SK-N-SH (cell line): Measurements from ENCODE around the gene SCN7A. TPM values are rescaled to one million over a fixed set of nuclear protein-coding genes. Genes with fewer than 3 reads are reported as not detected.

Source experiments
- CTCF ChIA-PET: fragments of 300-600, 350-600 bp; formaldehyde crosslinking; extraction: SDS; loops from one replicate; lab custom pipeline; 2021; lab: Yijun Ruan, JAX
- POLR2A ChIA-PET: fragments of 350-600 bp; sonication (Branson Sonifier 250); formaldehyde crosslinking; extraction: SDS; loops from one replicate; lab custom pipeline; 2020; ENCODE audit warnings: antibody characterized with exemption, inconsistent platforms; lab: Yijun Ruan, JAX
- DNase-seq: peaks from one replicate; pipeline ENCODE4 v3.0.0; 2012
- H2AFZ ChIP-seq: fragments of 200-600 bp; sonication (generic); 2 replicates; pipeline ENCODE4 v1.8.1; 2016; ENCODE audit warnings: antibody characterized with exemption, mild to moderate bottlenecking, low read depth
- H3F3A ChIP-seq: fragments of 200-600 bp; sonication (generic); replicated peaks from 2 replicates; pipeline ENCODE3; 2016; ENCODE audit warnings: antibody characterized with exemption, mild to moderate bottlenecking; ENCODE audit not compliant: insufficient read depth
- H3K27ac ChIP-seq, 2 experiments: fragments of 200-500 bp in 1 of 2; fragments of 200-600 bp in 1 of 2; sonication (Bioruptor generic) in 1 of 2; sonication (generic), shearing (Covaris generic) in 1 of 2; 2 replicates each; pipeline versions ENCODE4 v1.5.1 to v1.6.1; 2014 to 2016; ENCODE audit warnings: low read depth in 2 of 2, inconsistent platforms in 1 of 2, low read length in 1 of 2, mild to moderate bottlenecking in 1 of 2, mixed read lengths in 1 of 2
- H3K27me3 ChIP-seq: fragments of 200-600 bp; sonication (generic), shearing (Covaris generic); 2 replicates; pipeline ENCODE4 v1.6.1; 2016; ENCODE audit warnings: mixed run types; ENCODE audit not compliant: insufficient read depth
- H3K36me3 ChIP-seq, 2 experiments: fragments of 200-500 bp in 1 of 2; fragments of 200-600 bp in 1 of 2; sonication (Bioruptor generic) in 1 of 2; sonication (generic) in 1 of 2; replicated peaks in 1 of 2; 2 replicates each; pipeline versions ENCODE3 to v1.5.1; 2014 to 2016; ENCODE audit warnings: low read length in 1 of 2, mild to moderate bottlenecking in 1 of 2; ENCODE audit not compliant: insufficient read depth in 2 of 2, control insufficient read depth in 1 of 2
- H3K4me1 ChIP-seq, 2 experiments: fragments of 200-500 bp in 1 of 2; fragments of 200-600 bp in 1 of 2; sonication (Bioruptor generic) in 1 of 2; sonication (generic), shearing (Covaris generic) in 1 of 2; 2 replicates each; pipeline versions ENCODE4 v1.5.1 to v1.6.1; 2014 to 2016; ENCODE audit warnings: low read depth in 1 of 2, low read length in 1 of 2, mixed run types in 1 of 2; ENCODE audit not compliant: insufficient read depth in 2 of 2, control insufficient read depth in 1 of 2
- H3K4me2 ChIP-seq: fragments of 200-600 bp; sonication (generic), shearing (Covaris generic); 2 replicates; pipeline ENCODE4 v1.6.1; 2017; ENCODE audit warnings: mixed run types
- H3K4me3 ChIP-seq, 2 experiments: fragments of 200-500 bp in 1 of 2; fragments of 200-600 bp in 1 of 2; sonication (Bioruptor generic) in 1 of 2; sonication (generic), shearing (Covaris generic) in 1 of 2; 2 replicates each; pipeline versions ENCODE4 v1.5.1 to v1.8.1; 2014 to 2016; ENCODE audit warnings: low read depth in 2 of 2, inconsistent platforms in 1 of 2, low read length in 1 of 2, mild to moderate bottlenecking in 1 of 2, mixed read lengths in 1 of 2, moderate library complexity in 1 of 2
- H3K79me2 ChIP-seq: fragments of 200-600 bp; sonication (generic); 2 replicates; pipeline ENCODE4 v1.8.1; 2017; ENCODE audit warnings: mild to moderate bottlenecking; ENCODE audit not compliant: insufficient read depth
- H3K9ac ChIP-seq: fragments of 200-600 bp; sonication (generic); 2 replicates; pipeline ENCODE4 v1.6.1; 2017; ENCODE audit warnings: mixed run types
- H3K9me2 ChIP-seq: fragments of 200-600 bp; sonication (generic); 2 replicates; pipeline ENCODE4 v1.6.1; 2017; ENCODE audit warnings: mixed run types
- H3K9me3 ChIP-seq: fragments of 200-600 bp; sonication (generic); 2 replicates; pipeline ENCODE4 v1.6.1; 2017; ENCODE audit warnings: mixed run types, mild to moderate bottlenecking, moderate library complexity
- H4K20me1 ChIP-seq: fragments of 200-600 bp; sonication (generic); 2 replicates; pipeline ENCODE4 v1.6.1; 2017; ENCODE audit warnings: mild to moderate bottlenecking, mixed run types; ENCODE audit not compliant: insufficient read depth
- CHD2 ChIP-seq: fragments of 150-350 bp; IDR thresholded peaks from 2 replicates; pipeline ENCODE4 v1.6.1; 2018; ENCODE audit warnings: low read length; ENCODE audit not compliant: partially characterized antibody
- EP300 ChIP-seq, 2 experiments: IDR thresholded peaks; 2 replicates each; pipeline versions ENCODE4 v1.4.0 to v1.6.1; 2012; ENCODE audit warnings: borderline replicate concordance in 1 of 2, low read depth in 1 of 2, low read length in 1 of 2
- EZH2phosphoT487 ChIP-seq: fragments of 200-600 bp; sonication (generic); IDR thresholded peaks from 2 replicates; pipeline ENCODE4 v1.6.1; 2017; ENCODE audit warnings: low read depth, mixed run types, mild to moderate bottlenecking, antibody characterized with exemption, moderate library complexity, borderline replicate concordance
- FOSL2 ChIP-seq: IDR thresholded peaks from 2 replicates; pipeline ENCODE4 v1.4.0; 2012; ENCODE audit warnings: low read depth, mild to moderate bottlenecking, moderate library complexity, borderline replicate concordance
- FOXM1 ChIP-seq: IDR thresholded peaks from 2 replicates; pipeline ENCODE4 v1.4.0; 2012; ENCODE audit warnings: low read depth, mild to moderate bottlenecking
- GABPA ChIP-seq: IDR thresholded peaks from 2 replicates; pipeline ENCODE4 v1.4.0; 2012; ENCODE audit warnings: low read depth, mild to moderate bottlenecking
- GATA2 ChIP-seq: sonication (generic); formaldehyde crosslinking; IDR thresholded peaks from 2 replicates; pipeline ENCODE4 v1.5.0; 2020; ENCODE audit warnings: mild to moderate bottlenecking, missing genetic modification reagents
- MXI1 ChIP-seq: IDR thresholded peaks from 2 replicates; pipeline ENCODE4 v1.6.1; 2012; ENCODE audit warnings: mild to moderate bottlenecking, low read depth, low read length, improper control_type of control experiment
- POLR2AphosphoS5 ChIP-seq: IDR thresholded peaks from 2 replicates; pipeline ENCODE4 v1.6.1; 2012; ENCODE audit warnings: low read depth, low read length
- RCOR1 ChIP-seq: fragments of 150-350 bp; IDR thresholded peaks from 2 replicates; pipeline ENCODE4 v1.6.1; 2017; ENCODE audit warnings: antibody characterized with exemption, low read length
- REST ChIP-seq: IDR thresholded peaks from 2 replicates; pipeline ENCODE4 v1.6.1; 2012; ENCODE audit warnings: mild to moderate bottlenecking, low read depth, low read length, moderate library complexity
- RXRA ChIP-seq: IDR thresholded peaks from 2 replicates; pipeline ENCODE4 v1.4.0; 2012; ENCODE audit warnings: low read depth, mild to moderate bottlenecking, borderline replicate concordance
- SIN3A ChIP-seq: IDR thresholded peaks from 2 replicates; pipeline ENCODE4 v1.6.1; 2012; ENCODE audit warnings: low read depth, mild to moderate bottlenecking, low read length, moderate library complexity, borderline replicate concordance
- TAF1 ChIP-seq: IDR thresholded peaks from 2 replicates; pipeline ENCODE4 v1.6.1; 2012; ENCODE audit warnings: low read depth, mild to moderate bottlenecking, low read length, moderate library complexity, borderline replicate concordance
- TCF12 ChIP-seq: IDR thresholded peaks from 2 replicates; pipeline ENCODE4 v1.4.0; 2012
- polyA plus RNA-seq, 3 experiments: library from polyadenylated mRNA; depleted of rRNA; stranded (reverse); fragments of >200 nt; gene quantifications; 2 replicates each; pipeline ENCODE4 v1.2.3, GENCODE V29; 2012
- TF ChIP-seq, protein P1 (sequence below): IDR thresholded peaks from 2 replicates; pipeline ENCODE4; 2012
- TF ChIP-seq, protein P2 (sequence below): IDR thresholded peaks from 2 replicates; pipeline ENCODE4 v1.4.0; 2012; ENCODE audit warnings: low read depth
- TF ChIP-seq, protein P3 (sequence below): fragments of 150-350 bp; IDR thresholded peaks from 2 replicates; pipeline ENCODE4 v1.6.1; 2016; ENCODE audit warnings: mild to moderate bottlenecking, low read depth, low read length

SCN7A gene
- polyA plus RNA-seq, 1 of the 3 experiments (the other 2 are of a cell fraction), result 0.02 TPM

- TF ChIP-seq, protein P1, sequence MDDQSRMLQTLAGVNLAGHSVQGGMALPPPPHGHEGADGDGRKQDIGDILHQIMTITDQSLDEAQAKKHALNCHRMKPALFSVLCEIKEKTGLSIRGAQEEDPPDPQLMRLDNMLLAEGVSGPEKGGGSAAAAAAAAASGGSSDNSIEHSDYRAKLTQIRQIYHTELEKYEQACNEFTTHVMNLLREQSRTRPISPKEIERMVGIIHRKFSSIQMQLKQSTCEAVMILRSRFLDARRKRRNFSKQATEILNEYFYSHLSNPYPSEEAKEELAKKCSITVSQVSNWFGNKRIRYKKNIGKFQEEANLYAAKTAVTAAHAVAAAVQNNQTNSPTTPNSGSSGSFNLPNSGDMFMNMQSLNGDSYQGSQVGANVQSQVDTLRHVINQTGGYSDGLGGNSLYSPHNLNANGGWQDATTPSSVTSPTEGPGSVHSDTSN, result no peak
- TF ChIP-seq TAF1 (no peak), MXI1 (no peak), SIN3A (no peak), FOSL2 (no peak), REST (no peak), GABPA (no peak)
- TF ChIP-seq, protein P2, sequence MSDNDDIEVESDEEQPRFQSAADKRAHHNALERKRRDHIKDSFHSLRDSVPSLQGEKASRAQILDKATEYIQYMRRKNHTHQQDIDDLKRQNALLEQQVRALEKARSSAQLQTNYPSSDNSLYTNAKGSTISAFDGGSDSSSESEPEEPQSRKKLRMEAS, result no peak
- TF ChIP-seq, all 33 proteins: peak for 0
These were observed 24.8 kb upstream of the SCN7A start (continued) for GRCh38 chr2:166518634-166519390.

DNA sequence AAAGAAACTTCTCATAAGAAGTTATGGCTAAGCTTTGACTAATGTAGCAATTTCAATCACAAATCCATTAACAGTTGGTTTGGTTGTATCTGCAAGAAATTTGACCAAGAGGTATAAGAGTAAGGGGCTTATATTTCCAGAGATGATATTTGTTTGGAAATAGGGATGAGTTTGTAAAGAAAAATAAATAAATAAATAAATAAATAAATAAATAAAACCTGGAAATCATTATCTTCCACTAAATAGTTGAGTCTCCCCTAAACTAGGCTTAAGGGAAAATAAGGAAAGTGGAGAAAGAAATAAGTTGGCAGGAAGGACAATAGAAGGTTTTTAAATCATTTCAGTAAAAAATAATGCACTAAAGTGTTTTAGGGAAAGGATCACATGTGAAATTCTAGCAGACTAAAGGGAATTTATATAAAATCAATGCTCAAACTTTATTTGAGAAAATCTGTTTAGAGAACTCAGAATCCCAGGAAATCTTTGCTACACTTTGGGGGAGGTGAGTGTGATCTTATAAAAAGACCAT lies 23.5 kb upstream of the SCN7A start:
- Histone ChIP-seq H3F3A (no peaks in the 10 kb centered on the region), H3K4me1 (no peaks in the 10 kb centered on the region)
- CTCF ChIA-PET, result interaction anchor here (0.7 to 4.4 kb wide), 10 partner anchors 10 to 341 kb away, joined by 3 to 24 read pairs (median 6); no protein-coding TSS in a partner anchor

More for the DNA sequence above, 23.5 kb upstream of the SCN7A start:
- no peak overlapping the region for H3K4me2 ChIP-seq
- no peak overlapping the region for H3K27ac ChIP-seq
- no peak overlapping the region for H2AFZ ChIP-seq
- H3K9me3 ChIP-seq, result no peaks in the 10 kb centered on the region
- POLR2A ChIA-PET, result no interaction called here
- H3K9me2 ChIP-seq, result no peaks in the 10 kb centered on the region
- no peak for DNase-seq
- TF ChIP-seq FOSL2, result no peak
- TF ChIP-seq SIN3A, result no peak
- TF ChIP-seq, protein P2, result no peak
- TF ChIP-seq, protein P3, sequence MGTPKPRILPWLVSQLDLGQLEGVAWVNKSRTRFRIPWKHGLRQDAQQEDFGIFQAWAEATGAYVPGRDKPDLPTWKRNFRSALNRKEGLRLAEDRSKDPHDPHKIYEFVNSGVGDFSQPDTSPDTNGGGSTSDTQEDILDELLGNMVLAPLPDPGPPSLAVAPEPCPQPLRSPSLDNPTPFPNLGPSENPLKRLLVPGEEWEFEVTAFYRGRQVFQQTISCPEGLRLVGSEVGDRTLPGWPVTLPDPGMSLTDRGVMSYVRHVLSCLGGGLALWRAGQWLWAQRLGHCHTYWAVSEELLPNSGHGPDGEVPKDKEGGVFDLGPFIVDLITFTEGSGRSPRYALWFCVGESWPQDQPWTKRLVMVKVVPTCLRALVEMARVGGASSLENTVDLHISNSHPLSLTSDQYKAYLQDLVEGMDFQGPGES, result no peak
- no peak for TF ChIP-seq CHD2
- no peak for TF ChIP-seq TAF1
- no peak for TF ChIP-seq EP300 (IDR thresholded peaks at IDR 0.05; ENCODE audit: borderline replicate concordance in 1 of 2, low read depth in 1 of 2, low read length in 1 of 2)
- no peak for TF ChIP-seq RXRA
- no peak for TF ChIP-seq MXI1
- no peak for TF ChIP-seq REST
- TF ChIP-seq GATA2 (CRISPR knock-in tag), result no peak
- TF ChIP-seq RCOR1, result no peak
- TF ChIP-seq EZH2phosphoT487, result no peak
- no peak for TF ChIP-seq FOXM1
- no peak for TF ChIP-seq TCF12
- no peak for TF ChIP-seq POLR2AphosphoS5
- H3K27me3 ChIP-seq, result no peaks in the 10 kb centered on the region
- no peaks in the 10 kb centered on the region for H3K79me2 ChIP-seq
- H3K36me3 ChIP-seq, result no peaks in the 10 kb centered on the region
- no peak overlapping the region for H3K9ac ChIP-seq
- H4K20me1 ChIP-seq, result no peaks in the 10 kb centered on the region
- H3K4me3 ChIP-seq, result no peak overlapping the region
